ENCODE data around the gene SH3RF1.

SH3RF1 gene

GRCh38 chr4:169139021-169139420 lies 131.7 kb downstream of the SH3RF1 start:
- no peak for DNase-seq (ENCODE audit: low read depth in 1 of 2, low spot score in 1 of 2)

- DNase-seq (ENCODE audit: low read depth in 1 of 2, low spot score in 1 of 2) = no peak
These were observed 133.2 kb downstream of the SH3RF1 start for GRCh38 chr4:169137558-169137920.

DNA sequence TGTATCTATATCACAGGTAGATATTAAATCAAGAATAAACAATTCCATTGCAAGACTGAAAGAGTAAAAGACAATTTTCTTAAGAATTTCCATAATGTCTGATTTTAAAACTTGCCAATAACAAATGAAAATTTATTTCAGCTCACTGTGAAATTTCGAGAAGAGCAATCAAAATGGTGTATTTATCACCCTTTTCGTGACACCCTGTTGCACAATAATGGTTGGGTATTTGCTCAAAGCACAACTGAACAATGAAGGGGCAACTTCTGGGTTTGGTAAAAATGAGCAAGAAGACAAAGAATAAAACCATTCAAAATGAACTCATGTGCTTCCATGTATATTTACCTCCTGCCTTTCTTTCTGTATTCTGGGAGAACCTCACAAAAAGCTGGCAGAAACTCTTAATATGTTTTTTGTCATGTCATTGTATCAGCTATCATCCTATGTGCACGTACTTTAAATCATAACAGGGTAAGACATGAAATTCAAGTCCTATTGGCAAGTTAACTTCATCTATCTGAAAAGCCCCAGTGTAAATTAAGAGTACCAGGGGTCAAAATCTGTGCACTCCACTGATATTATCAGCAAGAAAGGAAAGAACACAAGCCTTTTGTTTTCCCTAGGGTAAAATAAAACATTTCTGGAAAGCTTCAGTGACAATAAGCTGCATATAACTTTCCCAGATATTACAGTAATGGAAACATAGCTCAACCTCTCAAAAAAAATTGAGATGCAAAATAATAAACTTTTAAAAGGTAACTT lies 133.8 kb downstream of the SH3RF1 start:
- DNase-seq (ENCODE audit: low read depth in 1 of 2, low spot score in 1 of 2) = no peak

- no peak for DNase-seq (ENCODE audit: low read depth in 1 of 2, low spot score in 1 of 2)
These were observed 134.4 kb downstream of the SH3RF1 start for GRCh38 chr4:169136330-169136729.

- no peak for DNase-seq (ENCODE audit: low read depth in 1 of 2, low spot score in 1 of 2)
These were observed 135.0 kb downstream of the SH3RF1 start for GRCh38 chr4:169135776-169136175.

DNA sequence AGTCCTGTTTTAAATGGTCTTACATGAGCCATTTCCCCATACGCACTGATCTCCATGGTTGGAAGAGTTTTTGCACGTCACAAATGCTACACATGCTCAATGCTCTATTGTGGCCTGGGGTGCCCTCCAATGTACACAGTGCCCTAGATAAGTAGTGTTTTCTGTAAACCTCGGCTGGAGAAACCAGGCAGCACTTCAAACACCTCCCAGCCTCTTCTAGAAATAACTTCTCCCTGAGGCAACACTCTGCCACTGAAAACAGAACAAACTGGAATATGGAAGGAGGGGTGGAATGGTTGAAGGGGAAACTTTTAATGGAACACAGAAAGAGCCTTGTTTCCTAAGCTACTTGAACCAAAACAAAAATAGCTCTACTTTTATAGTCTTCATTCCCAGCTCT lies 136.8 kb downstream of the SH3RF1 start:
- no peak for DNase-seq (ENCODE audit: low read depth in 1 of 2, low spot score in 1 of 2)

- DNase-seq (ENCODE audit: low read depth in 1 of 2, low spot score in 1 of 2) = no peak
These were observed 138.0 kb downstream of the SH3RF1 start for GRCh38 chr4:169132561-169133305.

GRCh38 chr4:169131556-169132208 lies 139.1 kb downstream of the SH3RF1 start:
- no peak for DNase-seq (ENCODE audit: low read depth in 1 of 2, low spot score in 1 of 2)

GRCh38 chr4:169128902-169129301 lies 141.9 kb downstream of the SH3RF1 start:
- no peak for DNase-seq (ENCODE audit: low read depth in 1 of 2, low spot score in 1 of 2)

- DNase-seq (ENCODE audit: low read depth in 1 of 2, low spot score in 1 of 2) = no peak
These were observed 143.4 kb downstream of the SH3RF1 start for GRCh38 chr4:169127314-169127713.

GRCh38 chr4:169124661-169125060 lies 146.1 kb downstream of the SH3RF1 start:
- DNase-seq (ENCODE audit: low read depth in 1 of 2, low spot score in 1 of 2) = no peak

DNA sequence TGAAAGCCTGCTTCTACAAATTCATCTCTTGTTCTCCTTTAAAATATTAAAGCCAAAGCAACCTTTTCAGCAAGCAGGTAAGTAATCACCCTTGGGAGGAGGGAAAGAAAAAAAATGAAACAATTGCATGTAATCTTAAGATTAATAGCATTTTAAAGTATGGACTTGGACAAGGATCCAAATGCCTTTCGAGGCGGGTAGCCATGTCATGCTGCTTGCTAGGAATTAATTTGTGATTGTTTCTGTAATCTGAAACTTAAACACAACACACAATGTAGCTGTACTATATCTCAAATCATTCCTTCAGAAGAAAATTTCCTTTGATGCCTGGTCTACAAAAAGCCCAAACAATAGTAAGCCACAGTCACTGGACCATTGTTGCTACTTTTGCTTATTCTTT lies 148.3 kb downstream of the SH3RF1 start:
- DNase-seq (ENCODE audit: low read depth in 1 of 2, low spot score in 1 of 2) = no peak

DNA sequence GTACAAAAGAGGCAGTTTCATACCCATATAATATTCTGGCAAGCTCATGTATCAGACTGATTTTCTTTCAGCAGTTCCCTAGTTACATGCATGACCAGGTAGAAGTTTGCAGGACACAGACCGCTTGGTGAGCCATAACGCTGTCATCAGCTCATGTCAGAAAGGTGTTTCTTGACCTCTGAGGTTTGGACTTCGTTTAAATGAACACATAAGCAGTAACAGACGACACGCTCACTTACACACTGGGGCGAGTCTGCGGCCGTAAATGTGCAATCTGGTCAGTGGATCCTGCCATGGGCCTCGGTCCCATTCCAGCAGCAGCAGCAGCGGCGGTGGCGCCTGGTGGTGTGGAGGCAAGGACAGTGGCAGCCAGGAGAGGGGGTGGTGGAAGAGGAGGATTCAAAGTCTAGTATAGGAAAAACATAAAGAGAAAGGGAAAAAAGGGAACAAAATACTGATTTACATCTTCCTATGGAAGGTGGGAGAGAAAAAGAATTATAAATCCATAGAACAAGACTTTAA lies 148.8 kb downstream of the SH3RF1 start:
- no peak for DNase-seq (ENCODE audit: low read depth in 1 of 2, low spot score in 1 of 2)

- DNase-seq (ENCODE audit: low read depth in 1 of 2, low spot score in 1 of 2) = no peak
These were observed 150.1 kb downstream of the SH3RF1 start for GRCh38 chr4:169120624-169121023.

DNA sequence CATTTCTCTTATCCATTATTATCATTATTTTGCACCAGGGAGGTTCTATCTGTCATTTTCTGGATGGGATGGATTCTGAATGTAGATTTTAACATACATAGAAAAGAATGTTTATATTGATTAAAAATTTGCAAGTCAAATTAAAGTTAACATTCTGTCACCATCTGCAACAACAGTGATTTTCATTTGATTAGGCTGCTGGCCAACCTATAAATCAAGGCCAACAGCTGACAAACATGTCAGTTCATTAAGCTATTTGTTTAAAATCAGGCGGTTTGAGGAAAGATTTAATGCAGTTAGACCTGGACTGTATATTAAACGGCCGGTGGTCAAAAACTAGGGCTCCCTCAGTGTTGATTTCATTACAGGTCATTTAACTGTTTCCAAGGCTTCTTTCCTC lies 151.2 kb downstream of the SH3RF1 start:
- no peak for DNase-seq (ENCODE audit: low read depth in 1 of 2, low spot score in 1 of 2)

DNA sequence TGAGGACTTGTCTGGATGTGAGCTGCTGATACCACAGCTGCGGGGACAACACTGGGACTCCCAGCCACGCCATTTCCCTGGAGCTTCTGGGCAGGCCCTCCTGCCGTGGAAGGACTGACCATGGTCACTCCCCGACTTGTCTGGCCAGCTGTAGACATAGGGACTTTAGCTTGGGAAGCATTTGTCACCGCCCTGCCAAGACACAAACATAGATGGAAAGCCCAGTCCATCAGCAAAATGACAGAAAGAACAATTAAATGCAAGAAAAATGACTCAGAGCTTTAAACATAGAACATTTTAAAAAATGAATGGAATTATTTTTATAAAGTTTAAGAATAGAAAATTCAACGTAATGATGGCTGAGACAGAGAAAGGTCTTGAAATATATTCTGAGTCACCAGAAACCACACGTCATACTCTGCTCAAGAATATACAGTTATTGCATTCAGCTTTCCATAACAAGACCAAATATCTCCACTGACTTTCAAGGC lies 153.1 kb downstream of the SH3RF1 start:
- DNase-seq (ENCODE audit: low read depth in 1 of 2, low spot score in 1 of 2) = no peak

DNA sequence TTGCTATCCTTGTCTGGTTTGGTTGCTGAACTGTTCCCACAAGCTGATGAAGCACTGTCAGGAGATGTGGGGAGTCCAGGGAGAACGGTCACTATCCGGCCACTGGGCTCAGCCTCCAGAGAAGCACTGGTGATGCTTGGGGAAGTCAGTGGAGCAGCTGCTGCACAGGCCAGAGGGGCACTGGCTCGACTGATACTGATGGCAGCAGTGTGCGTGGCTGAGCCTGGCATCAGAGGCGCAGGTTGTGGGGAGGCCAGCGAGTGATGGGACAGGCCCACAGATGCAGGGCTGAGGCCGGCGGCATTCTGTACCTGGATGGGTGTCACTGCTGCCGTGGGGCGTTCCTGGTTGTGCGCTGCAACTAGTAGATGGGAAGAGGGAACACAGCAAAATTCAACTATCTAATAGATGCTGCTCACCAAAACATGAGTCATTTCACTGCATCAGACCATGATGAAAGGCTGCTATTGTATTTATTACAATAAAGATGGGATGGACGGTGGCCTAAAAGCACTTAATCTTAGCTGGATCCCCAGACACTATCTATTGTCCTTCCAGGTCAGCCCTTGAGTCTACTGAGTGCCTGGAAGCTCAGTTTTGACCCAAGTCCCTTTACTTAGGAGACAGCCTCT lies 154.4 kb downstream of the SH3RF1 start:
- no peak for DNase-seq (ENCODE audit: low read depth in 1 of 2, low spot score in 1 of 2)

- DNase-seq (ENCODE audit: low read depth in 1 of 2, low spot score in 1 of 2) = no peak
These were observed 154.9 kb downstream of the SH3RF1 start for GRCh38 chr4:169115897-169116254.

DNA sequence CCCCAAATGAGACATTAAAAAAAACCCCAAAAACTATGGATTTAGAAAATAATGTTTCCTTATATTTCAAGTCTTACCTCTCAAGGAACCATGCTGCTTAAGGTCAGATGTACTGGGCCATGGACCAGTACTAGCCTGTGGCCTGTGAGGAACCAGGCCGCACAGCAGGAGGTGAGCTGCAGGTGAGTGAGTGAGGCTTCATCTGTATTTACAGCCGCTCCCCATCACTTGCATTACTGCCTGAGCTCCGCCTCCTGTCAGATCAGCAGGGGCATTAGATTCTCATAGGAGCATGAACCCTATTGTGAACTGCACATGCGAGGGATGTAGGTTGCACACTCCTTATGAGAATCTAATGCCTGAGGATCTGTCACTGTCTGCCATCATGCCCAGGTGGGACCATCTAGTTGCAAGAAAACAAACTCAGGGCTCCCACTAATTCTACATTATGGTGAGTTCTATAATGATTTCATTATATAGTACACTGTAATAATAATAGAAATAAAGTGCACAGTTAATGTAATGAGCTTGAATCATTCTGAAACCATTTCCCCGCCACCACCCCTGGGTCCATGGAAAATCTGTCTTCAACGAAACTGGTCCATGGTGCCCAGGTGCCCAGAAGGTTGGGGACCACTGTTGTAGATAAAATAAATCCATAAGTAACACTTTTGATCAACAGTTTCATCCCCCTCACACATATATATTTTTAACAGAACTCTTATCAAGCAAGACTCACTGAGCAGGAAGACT lies 155.4 kb downstream of the SH3RF1 start:
- DNase-seq (ENCODE audit: low read depth in 1 of 2, low spot score in 1 of 2) = no peak

GRCh38 chr4:169114341-169114974 lies 156.3 kb downstream of the SH3RF1 start:
- no peak for DNase-seq (ENCODE audit: low read depth in 1 of 2, low spot score in 1 of 2)
